Spleen (tissue), 11 donors: ENCODE data around the gene TTLL1. TPM values are rescaled to one million over a fixed set of nuclear protein-coding genes. Genes with fewer than 3 reads are reported as not detected.
"Not testable (repeated sequence)": the region's sequence is repeated elsewhere in the genome, so short reads cannot be mapped to it uniquely, and the experiment has no call there.

Source experiments
- DNase-seq: peaks from one replicate; pipeline ENCODE4 v3.0.0-alpha.2; 2020
- H3K27ac ChIP-seq, 8 donors: fragments of 200-600 bp; sonication (generic) in 7 of 8; 1 replicate in 4 of 8; 2 replicates in 4 of 8; pipeline versions ENCODE4 v1.5.0 to v1.8.0; 2016 to 2021; ENCODE audit warnings: inconsistent platforms in 4 of 8, mild to moderate bottlenecking in 4 of 8, moderate library complexity in 1 of 8
- H3K27me3 ChIP-seq, 7 donors: fragments of 200-600 bp; sonication (generic) in 6 of 7; replicated peaks in 1 of 7; 1 replicate in 4 of 7; 2 replicates in 3 of 7; pipeline versions ENCODE4 v1.5.0 to v1.8.0; 2016 to 2021; ENCODE audit warnings: inconsistent platforms in 3 of 7, mild to moderate bottlenecking in 1 of 7
- H3K36me3 ChIP-seq, 6 donors: fragments of 200-600 bp; sonication (generic) in 5 of 6; 1 replicate in 4 of 6; 2 replicates in 2 of 6; pipeline versions ENCODE4 v1.5.0 to v1.8.0; 2016 to 2021; ENCODE audit warnings: inconsistent platforms in 2 of 6
- H3K4me1 ChIP-seq, 6 donors: fragments of 200-600 bp; sonication (generic) in 5 of 6; 1 replicate in 3 of 6; 2 replicates in 3 of 6; pipeline versions ENCODE4 v1.5.0 to v1.8.0; 2016 to 2021; ENCODE audit warnings: inconsistent platforms in 3 of 6
- H3K4me3 ChIP-seq, 8 donors: fragments of 200-600 bp; sonication (generic) in 7 of 8; 1 replicate in 4 of 8; 2 replicates in 4 of 8; pipeline versions ENCODE4 v1.5.0 to v1.8.0; 2016 to 2021; ENCODE audit warnings: inconsistent platforms in 4 of 8, mild to moderate bottlenecking in 4 of 8, moderate library complexity in 2 of 8
- H3K9me3 ChIP-seq, 8 donors: fragments of 200-600 bp; sonication (generic) in 7 of 8; 1 replicate in 4 of 8; 2 replicates in 4 of 8; pipeline versions ENCODE4 v1.5.0 to v1.8.0; 2016 to 2021; ENCODE audit warnings: inconsistent platforms in 4 of 8
- CTCF ChIP-seq, 11 experiments: fragments of 200-600 bp in 7 of 11; fragments of 450-650 bp in 4 of 11; sonication (generic) in 4 of 11; IDR thresholded peaks in 8 of 11; conservative IDR thresholded peaks in 3 of 11; 1 replicate in 7 of 11; 2 replicates in 4 of 11; pipeline versions ENCODE4 v1.4.0 to v1.8.0; 2016 to 2021; ENCODE audit warnings: antibody characterized with exemption in 11 of 11, inconsistent platforms in 4 of 11, mild to moderate bottlenecking in 1 of 11
- POLR2A ChIP-seq, 3 donors: fragments of 450-650 bp; IDR thresholded peaks; one replicate each; pipeline ENCODE4 v1.5.1; 2017; ENCODE audit warnings: antibody characterized with exemption in 3 of 3, mild to moderate bottlenecking in 1 of 3
- POLR2AphosphoS5 ChIP-seq, 3 donors: sonication (generic); formaldehyde crosslinking; IDR thresholded peaks; one replicate each; pipeline ENCODE4 v1.5.1; 2017; ENCODE audit warnings: antibody characterized with exemption in 3 of 3
- WGBS, 5 donors: extraction: QIAGEN DNeasy Blood & Tissue Kit in 3 of 5; methylation state at CpG; one replicate each; pipeline versions ENCODE4 v1.1.5 to v1.1.7; 2013 to 2018; 5-methylcytosine and 5-hydroxymethylcytosine counted together
- intact Hi-C: fragments of 100-400 bp; cut with DNase I; formaldehyde crosslinking; loops from one replicate; pipeline ENCODE4 v1.15.0; 2023; ENCODE audit warnings: low total_unique reads
- polyA plus RNA-seq, 3 donors: library from polyadenylated mRNA; stranded (reverse); fragments of 200-250 nt; gene quantifications; one replicate each; pipeline ENCODE4 v1.2.1, GENCODE V29; 2013
- total RNA-seq, 7 donors: library from RNA; depleted of rRNA in 3 of 7; stranded (reverse); fragments of >200 nt in 3 of 7; fragmentation: NEBNext Ultra II Directional in 4 of 7; extraction: Animal tissue kit (Norgen Biotek cat#: 25700) in 4 of 7; gene quantifications; one replicate each; pipeline versions ENCODE4 v1.1.0 to v1.2.1, GENCODE V29; 2016 to 2021
- donor health status: healthy with polysubstance abuse.
- donor health status: DM: no; HTN: no; CAD: no; lungs with moderate emphysema.
- donor health status: DM: no; HTN: no; CAD: no.
- donor health status: Bipolar disorder and iron deficiency.
- donor health status: healthy.
- donor health status: DM: no; HTN: no; CAD: no.
- donor health status: DM: yes; HTN: yes; CAD: no.

The TTLL1 gene
- total and polyA plus RNA-seq, 10 donors, result 2.8 to 5.6 (median 3.6) TPM

- intact Hi-C loops, result no loop called here
- Histone ChIP-seq H3K36me3 (no peaks in the 10 kb centered on the region), H3K4me1 (peaks cover 3 to 32% (median 22%) of the 10 kb centered on the region in 6 donors), H3K27ac (no peak overlapping the region), H3K9me3 (no peaks in the 10 kb centered on the region), H3K27me3 (peaks cover 4 to 29% (median 9%) of the 10 kb centered on the region in 7 donors), H3K4me3 (no peak overlapping the region)
- TF ChIP-seq CTCF (IDR thresholded peaks at IDR 0.05 in 8 of 11, conservative IDR thresholded peaks at IDR 0.05 in 3 of 11) (no peak), POLR2A (IDR thresholded peaks at IDR 0.05) (no peak), POLR2AphosphoS5 (IDR thresholded peaks at IDR 0.05) (no peak)
- no peak for DNase-seq
- 90 to 95% (median 93%) methylated on average over 8 of the region's 8 CpGs for whole genome bisulfite sequencing, 5 donors
Measured at GRCh38 chr22:43106302-43106701, 17.1 kb upstream of the TTLL1 start.

- WGBS, 5 donors, result 93 to 97% (median 97%) methylated on average over 3 of the region's 3 CpGs
- H3K27me3 ChIP-seq, result peaks cover 0 to 15% (median 4%) of the 10 kb centered on the region in 7 donors
- DNase-seq, H3K4me3 ChIP-seq, intact Hi-C loops, H3K9me3 ChIP-seq, H3K27ac ChIP-seq, H3K36me3 ChIP-seq: not testable (repeated sequence)
- peaks cover 0 to 30% (median 9%) of the 10 kb centered on the region in 6 donors for H3K4me1 ChIP-seq
Measured at GRCh38 chr22:43104950-43105349, 15.8 kb upstream of the TTLL1 start.

- H3K27ac ChIP-seq, result peak overlapping the region in 2 of 8 donors; percentile 38 to 44
Measured at GRCh38 chr22:43104056-43104625, 14.9 kb upstream of the TTLL1 start.

GRCh38 chr22:43101306-43101705 is 12.1 kb upstream of the TTLL1 start:
- WGBS, 5 donors, result 53 to 79% (median 73%) methylated on average over 3 to 7 of the region's 7 CpGs
- peaks cover 0 to 26% (median 9%) of the 10 kb centered on the region in 6 donors for H3K4me1 ChIP-seq
- intact Hi-C loops, result no loop called here
- no peak overlapping the region for H3K4me3 ChIP-seq
- H3K9me3 ChIP-seq, result peaks cover 0 to 11% (median 8%) of the 10 kb centered on the region in 8 donors
- no peak for DNase-seq
- TF ChIP-seq POLR2A (IDR thresholded peaks at IDR 0.05) (no peak), POLR2AphosphoS5 (IDR thresholded peaks at IDR 0.05) (peak in 2 of 3 donors; percentile 40 to 79)
- H3K36me3 ChIP-seq, result no peaks in the 10 kb centered on the region
- peak overlapping the region in 5 of 8 donors; percentile 39 to 63 (median 54) for H3K27ac ChIP-seq
- no peaks in the 10 kb centered on the region for H3K27me3 ChIP-seq

More at GRCh38 chr22:43104056-43104625, 14.9 kb upstream of the TTLL1 start:
- DNase-seq, H3K4me3 ChIP-seq, H3K9me3 ChIP-seq, intact Hi-C loops, H3K36me3 ChIP-seq, H3K27me3 ChIP-seq: not testable (repeated sequence)
- WGBS, 5 donors, result 43 to 67% (median 61%) methylated on average over 15 of the region's 15 CpGs
- H3K4me1 ChIP-seq, result peaks cover 0 to 26% (median 7%) of the 10 kb centered on the region in 6 donors

GRCh38 chr22:43100225-43100624 is 11.0 kb upstream of the TTLL1 start:
- Histone ChIP-seq H3K27ac (peak overlapping the region in 3 of 8 donors; percentile 39 to 63 (median 54)), H3K9me3 (peaks cover 0 to 16% (median 12%) of the 10 kb centered on the region in 8 donors), H3K27me3 (no peaks in the 10 kb centered on the region), H3K4me1 (peaks cover 0 to 26% (median 9%) of the 10 kb centered on the region in 6 donors), H3K4me3 (no peak overlapping the region), H3K36me3 (no peaks in the 10 kb centered on the region)
- no peak for DNase-seq
- TF ChIP-seq CTCF (IDR thresholded peaks at IDR 0.05 in 8 of 11, conservative IDR thresholded peaks at IDR 0.05 in 3 of 11) (no peak), POLR2AphosphoS5 (IDR thresholded peaks at IDR 0.05) (no peak)
- 58 to 73% (median 62%) methylated on average over 5 of the region's 5 CpGs for WGBS, 5 donors
- intact Hi-C loops, result no loop called here
